Liver (tissue), 9 donors: ENCODE measurements around the gene RAI14. TPM values are rescaled to one million over a fixed set of nuclear protein-coding genes. Genes with fewer than 3 reads are reported as not detected.

Experiments used
- DNase-seq: peaks from one replicate; pipeline ENCODE4 v3.0.0-alpha.2; 2017; ENCODE audit warnings: low spot score
- H3K27ac ChIP-seq, 2 donors: one replicate each; pipeline ENCODE4 v1.7.0; 2013; ENCODE audit warnings: inconsistent platforms in 2 of 2, low read length in 2 of 2, control low read depth in 1 of 2, low read depth in 1 of 2, mild to moderate bottlenecking in 1 of 2
- H3K27me3 ChIP-seq, 4 donors: one replicate each; pipeline versions ENCODE4 v1.6.1 to v1.7.0; 2013; ENCODE audit warnings: low read length in 3 of 4, inconsistent platforms in 1 of 4, mild to moderate bottlenecking in 1 of 4, moderate library complexity in 1 of 4; ENCODE audit not compliant: control insufficient read depth in 4 of 4, insufficient read depth in 4 of 4
- H3K36me3 ChIP-seq, 4 donors: one replicate each; pipeline versions ENCODE4 v1.6.1 to v1.7.0; 2013; ENCODE audit warnings: low read length in 3 of 4, mild to moderate bottlenecking in 3 of 4, low read depth in 1 of 4, moderate library complexity in 1 of 4; ENCODE audit not compliant: control insufficient read depth in 4 of 4, insufficient read depth in 3 of 4
- H3K4me1 ChIP-seq, 4 donors: one replicate each; pipeline versions ENCODE4 v1.6.1 to v1.7.0; 2013; ENCODE audit warnings: low read length in 3 of 4, mild to moderate bottlenecking in 3 of 4, moderate library complexity in 1 of 4; ENCODE audit not compliant: control insufficient read depth in 4 of 4, insufficient read depth in 4 of 4
- H3K4me3 ChIP-seq, 3 donors: one replicate each; pipeline versions ENCODE4 v1.6.1 to v1.7.0; 2013; ENCODE audit warnings: low read length in 3 of 3, control low read depth in 1 of 3, low read depth in 1 of 3, mild to moderate bottlenecking in 1 of 3
- H3K9ac ChIP-seq, 2 donors: one replicate each; pipeline ENCODE4 v1.7.0; 2013; ENCODE audit warnings: low read length in 2 of 2, mild to moderate bottlenecking in 2 of 2, moderate library complexity in 2 of 2, control low read depth in 1 of 2, low read depth in 1 of 2
- H3K9me3 ChIP-seq, 4 donors: one replicate each; pipeline versions ENCODE4 v1.6.1 to v1.7.0; 2013; ENCODE audit warnings: low read length in 3 of 4; ENCODE audit not compliant: control insufficient read depth in 4 of 4
- CTCF ChIP-seq: fragments of 150-350 bp; IDR thresholded peaks from 2 replicates; pipeline ENCODE4 v1.5.1; 2017; ENCODE audit warnings: improper control_type of control experiment, low read depth, low read length; ENCODE audit not compliant: missing input control
- EGR1 ChIP-seq, 2 donors: IDR thresholded peaks; 2 replicates each; pipeline ENCODE4 v1.6.1; 2016 to 2018; ENCODE audit warnings: antibody characterized with exemption in 2 of 2, low read depth in 2 of 2
- FOXA1 ChIP-seq: IDR thresholded peaks from 2 replicates; pipeline ENCODE4 v1.6.1; 2016; ENCODE audit warnings: antibody characterized with exemption
- FOXA2 ChIP-seq: IDR thresholded peaks from 2 replicates; pipeline ENCODE4 v1.6.1; 2016; ENCODE audit warnings: antibody characterized with exemption
- HNF4A ChIP-seq, 2 donors: conservative IDR thresholded peaks; 2 replicates each; pipeline ENCODE4 v1.6.1; 2016; ENCODE audit warnings: antibody characterized with exemption in 2 of 2, mild to moderate bottlenecking in 2 of 2
- HNF4G ChIP-seq: IDR thresholded peaks from 2 replicates; pipeline ENCODE4 v1.6.1; 2016; ENCODE audit warnings: antibody characterized with exemption
- MAX ChIP-seq: IDR thresholded peaks from 2 replicates; pipeline ENCODE4 v1.6.1; 2016; ENCODE audit warnings: antibody characterized with exemption
- RAD21 ChIP-seq, 2 donors: IDR thresholded peaks; 2 replicates each; pipeline ENCODE4 v1.6.1; 2016; ENCODE audit warnings: antibody characterized with exemption in 2 of 2, mild to moderate bottlenecking in 2 of 2
- REST ChIP-seq: IDR thresholded peaks from 2 replicates; pipeline ENCODE4 v1.6.1; 2016; ENCODE audit warnings: antibody characterized with exemption, mild to moderate bottlenecking
- RXRA ChIP-seq, 2 donors: IDR thresholded peaks; 2 replicates each; pipeline ENCODE4 v1.6.1; 2017 to 2018; ENCODE audit warnings: antibody characterized with exemption in 2 of 2, mild to moderate bottlenecking in 1 of 2
- SP1 ChIP-seq: IDR thresholded peaks from 2 replicates; pipeline ENCODE4 v1.6.1; 2018; ENCODE audit warnings: antibody characterized with exemption, mild to moderate bottlenecking
- ZBTB33 ChIP-seq: IDR thresholded peaks from 2 replicates; pipeline ENCODE4 v1.6.1; 2016; ENCODE audit warnings: antibody characterized with exemption
- WGBS: extraction: QIAGEN DNeasy Blood & Tissue Kit; methylation state at CpG from one replicate; pipeline ENCODE4 v1.1.7; 2013; 5-methylcytosine and 5-hydroxymethylcytosine counted together
- polyA plus RNA-seq, 2 donors: library from polyadenylated mRNA; stranded (reverse) in 1 of 2; unstranded in 1 of 2; fragments of 200-250 nt in 1 of 2; fragments of >200 nt in 1 of 2; fragmentation: Nextera tagmentation in 1 of 2; extraction: Ambion mirVana in 1 of 2; gene quantifications; one replicate each; pipeline versions ENCODE4 v1.2.1 to v1.2.3, GENCODE V29; 2013 to 2015
- total RNA-seq, 2 donors: library from RNA; depleted of rRNA; stranded (reverse); fragments of >200 nt; gene quantifications; one replicate each; pipeline ENCODE4 v1.2.3, GENCODE V29; 2014
- donor health status: healthy.
- donor health status: healthy.
- donor health status: healthy.
- donor health status: healthy.
- donor health status: healthy.

RAI14 gene
- total and polyA plus RNA-seq, 4 donors, result 7.8 to 21.4 (median 11.4) TPM

- no peaks in the 10 kb centered on the region for H3K9me3 ChIP-seq
Observed at GRCh38 chr5:34835664-34836063, 179.5 kb downstream of the RAI14 start.

More at GRCh38 chr5:34835664-34836063, 179.5 kb downstream of the RAI14 start:
- DNase-seq, result no peak
- TF ChIP-seq FOXA1 (no peak), CTCF (no peak), HNF4A (conservative IDR thresholded peaks at IDR 0.05) (no peak), RAD21 (IDR thresholded peaks at IDR 0.05) (no peak), FOXA2 (no peak), RXRA (IDR thresholded peaks at IDR 0.05) (no peak), ZBTB33 (no peak), MAX (no peak), EGR1 (IDR thresholded peaks at IDR 0.05; ENCODE audit: low read depth in 2 of 2) (no peak), SP1 (no peak), REST (no peak), HNF4G (no peak)
- H3K27ac ChIP-seq, result no peak overlapping the region
- no peak overlapping the region for H3K4me3 ChIP-seq
- H3K4me1 ChIP-seq, result peaks cover 0 to 10% (median 3%) of the 10 kb centered on the region in 4 donors
- 88% methylated on average over 3 of the region's 3 CpGs for WGBS
- H3K27me3 ChIP-seq, result no peaks in the 10 kb centered on the region
- H3K9ac ChIP-seq, result no peak overlapping the region
- peaks cover 0 to 19% (median 8%) of the 10 kb centered on the region in 4 donors for H3K36me3 ChIP-seq
